GM19035 (cell line): Measurements from ENCODE around the gene ME3.
A peak's percentile ranks its signal among the peaks of the same experiment; 100 is the strongest.
"Not testable (repeated sequence)": the region's sequence is repeated elsewhere in the genome, so short reads cannot be mapped to it uniquely, and the experiment has no call there.

Source experiments
- ATAC-seq: cut with Tn5 transposase; IDR thresholded peaks from one replicate; pipeline ENCODE4 v1.9.1; 2021; ENCODE audit not compliant: unreplicated experiment

The ME3 gene

DNA sequence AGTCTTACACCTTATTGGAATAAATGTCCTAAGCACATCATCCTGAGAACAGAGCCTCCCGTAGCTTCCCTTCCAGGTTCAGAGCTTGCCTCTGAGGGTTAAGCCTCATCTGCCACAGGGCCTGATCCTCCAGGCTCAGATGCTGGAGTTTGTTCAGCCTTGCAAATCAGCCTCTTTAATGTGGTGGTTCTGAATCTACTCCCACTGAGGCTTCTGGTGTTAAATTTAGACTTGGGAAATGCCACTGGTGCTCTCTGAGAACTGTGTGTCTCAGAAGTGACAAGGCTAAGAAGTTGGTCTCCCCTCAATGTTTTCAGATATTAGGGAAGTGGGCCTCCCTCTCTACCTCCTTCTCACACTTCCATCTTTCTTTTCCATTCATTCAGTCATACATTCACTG, 229.0 kb downstream of the ME3 start:
- no peak for ATAC-seq

- no peak for ATAC-seq
Measured at GRCh38 chr11:86442827-86443226, 229.6 kb downstream of the ME3 start.

DNA sequence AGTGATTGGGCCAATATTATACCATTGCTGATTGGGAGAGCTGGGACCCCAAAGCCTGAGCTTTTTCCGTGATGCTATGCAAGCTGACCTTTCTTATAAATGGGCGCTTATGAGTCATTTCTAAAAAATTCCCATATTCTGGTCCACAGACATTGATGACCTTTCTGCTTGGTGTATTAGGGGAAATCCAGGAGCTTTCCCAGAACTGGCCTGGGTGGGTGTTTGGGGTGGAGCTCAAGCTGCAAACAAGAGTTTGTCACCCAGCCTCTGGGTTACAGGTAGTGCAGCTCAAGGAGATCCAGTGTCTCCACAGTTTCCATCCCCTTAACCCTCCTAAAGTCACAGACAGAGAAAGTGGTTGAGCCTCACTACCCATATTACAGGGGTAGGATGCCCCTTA, 230.0 kb downstream of the ME3 start:
- no peak for ATAC-seq

- no peak for ATAC-seq
Measured at GRCh38 chr11:86440843-86441242, 231.6 kb downstream of the ME3 start.

GRCh38 chr11:86440305-86440716, 232.1 kb downstream of the ME3 start:
- no peak for ATAC-seq

DNA sequence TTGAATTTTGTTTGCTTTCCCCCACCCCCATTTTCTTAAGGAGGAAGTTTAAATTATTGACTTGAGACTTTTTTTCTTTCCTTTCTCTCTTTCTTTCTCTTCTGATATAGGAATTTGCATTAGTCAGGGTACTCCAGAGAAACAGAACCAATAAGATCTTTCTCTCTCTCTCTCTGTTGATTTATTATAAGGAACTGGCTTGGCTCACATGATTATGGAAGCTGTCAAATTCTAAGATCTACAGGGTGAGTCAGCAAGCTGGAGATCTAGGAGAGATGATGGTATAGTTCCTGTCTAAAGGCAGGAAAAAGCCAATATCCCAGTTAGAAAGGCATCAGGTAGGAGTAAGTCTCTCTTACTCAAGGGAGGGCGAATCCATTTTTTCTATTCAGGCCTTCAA, 233.7 kb downstream of the ME3 start:
- no peak for ATAC-seq

DNA sequence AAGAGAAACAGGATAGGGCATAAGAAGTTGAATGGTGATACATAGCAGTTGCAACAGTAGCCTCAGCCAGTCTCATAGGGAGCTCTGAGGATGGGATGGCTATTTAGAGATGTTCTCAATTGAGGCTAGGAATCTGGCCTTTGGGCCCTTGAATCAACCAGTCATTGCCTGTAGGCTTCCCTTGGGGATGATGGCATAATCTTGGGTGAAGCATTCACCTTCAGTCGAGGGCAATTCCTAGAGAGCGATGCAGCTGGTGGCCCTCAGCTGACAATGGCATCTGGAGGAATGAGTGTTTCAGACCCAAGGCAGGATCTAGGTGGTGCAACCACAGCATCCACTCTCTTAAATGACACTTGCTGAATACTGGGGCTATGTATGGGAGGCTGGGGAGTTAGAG, 236.7 kb downstream of the ME3 start:
- no peak for ATAC-seq

DNA sequence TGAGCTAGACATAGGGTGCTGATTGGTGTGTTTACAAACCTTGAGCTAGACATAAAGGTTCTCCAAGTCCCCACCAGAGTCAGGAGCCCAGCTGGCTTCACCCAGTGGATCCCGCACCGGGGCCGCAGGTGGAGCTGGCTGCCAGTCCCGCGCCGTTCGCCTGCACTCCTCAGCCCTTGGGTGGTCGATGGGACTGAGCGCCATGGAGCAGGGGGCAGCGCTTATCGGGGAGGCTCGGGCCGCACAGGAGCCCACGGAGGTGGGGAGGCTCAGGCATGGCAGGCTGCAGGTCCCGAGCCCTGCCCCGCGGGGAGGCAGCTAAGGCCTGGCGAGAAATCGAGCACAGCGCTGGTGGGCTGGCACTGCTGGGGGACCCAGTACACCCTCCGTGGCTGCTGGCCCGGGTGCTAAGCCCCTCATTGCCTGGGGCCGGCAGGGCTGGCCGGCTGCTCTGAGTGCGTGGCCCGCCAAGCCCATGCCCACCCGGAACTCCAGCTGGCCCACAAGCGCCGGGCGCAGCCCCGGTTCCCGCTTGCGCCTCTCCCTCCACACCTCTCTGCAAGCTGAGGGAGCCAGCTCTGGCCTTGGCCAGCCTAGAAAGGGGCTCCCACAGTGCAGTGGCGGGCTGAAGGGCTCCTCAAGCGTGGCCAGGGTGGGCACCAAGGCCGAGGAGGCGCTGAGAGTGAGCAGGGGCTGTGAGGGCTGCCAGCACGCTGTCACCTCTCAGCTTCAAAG, 238.9 kb downstream of the ME3 start:
- ATAC-seq: not testable (repeated sequence)

DNA sequence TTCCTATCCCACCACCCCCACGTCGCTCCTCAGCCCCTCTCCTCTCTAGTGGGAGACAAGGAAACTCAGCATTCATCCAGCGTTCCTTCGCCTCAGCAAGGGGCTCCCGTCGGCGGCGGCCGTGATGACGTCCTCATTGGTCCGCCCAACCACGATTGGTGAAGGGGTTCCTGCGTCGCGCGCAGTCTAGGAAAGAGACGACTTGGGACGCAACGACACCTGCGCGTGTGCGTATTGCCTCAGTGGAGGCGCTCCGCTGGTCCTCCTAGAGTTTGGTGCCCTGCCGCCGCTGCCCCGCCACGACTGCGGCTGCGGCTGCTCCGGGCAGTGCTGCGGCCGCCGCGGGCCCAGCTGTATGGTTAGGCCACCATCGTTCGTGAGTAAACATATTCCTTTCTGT, 241.2 kb downstream of the ME3 start:
- no peak for ATAC-seq

- ATAC-seq: no peak
Measured at GRCh38 chr11:86427441-86427840, 245.0 kb downstream of the ME3 start.

- ATAC-seq: not testable (repeated sequence)
Measured at GRCh38 chr11:86423488-86423887, 248.9 kb downstream of the ME3 start.

DNA sequence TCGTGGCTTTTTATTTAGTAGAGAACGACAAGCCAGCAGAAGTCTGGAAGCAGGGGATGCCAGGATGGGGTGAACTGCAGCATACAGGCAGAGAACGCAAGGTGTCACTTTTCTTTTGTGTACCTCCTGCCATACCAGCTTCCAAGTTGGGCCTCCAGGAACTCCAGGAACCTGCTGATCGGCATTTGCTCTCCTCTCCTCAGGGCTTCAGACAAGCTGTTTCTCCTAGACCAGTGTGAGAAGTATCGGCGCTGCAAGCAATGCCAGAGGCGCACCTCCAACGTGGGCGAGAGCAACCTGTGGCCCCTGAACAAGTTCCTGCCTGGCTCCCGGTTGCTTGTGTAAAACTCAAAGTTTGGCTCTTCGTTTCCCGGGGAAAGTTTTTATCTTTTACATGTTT, 250.0 kb downstream of the ME3 start:
- no peak for ATAC-seq

DNA sequence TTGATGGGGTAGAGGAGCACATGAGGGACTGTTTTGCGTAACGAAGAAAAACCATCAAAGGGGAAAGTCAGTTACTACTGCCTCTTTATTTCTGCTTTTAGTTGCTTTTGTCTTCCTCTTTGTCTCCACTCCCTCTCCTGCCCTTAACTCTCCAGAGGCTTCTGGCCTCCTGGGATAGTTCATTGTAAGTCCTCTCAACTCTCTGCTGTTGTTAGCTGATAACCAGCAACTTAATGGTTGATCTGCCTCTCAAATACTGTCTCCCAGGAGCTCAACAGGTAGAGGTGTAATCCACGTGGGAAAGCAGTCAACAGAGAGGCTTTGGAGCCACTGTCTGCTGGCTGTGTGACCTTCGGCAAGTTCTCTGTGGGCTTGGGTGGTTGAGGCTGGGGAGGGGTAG, 250.5 kb downstream of the ME3 start:
- ATAC-seq: no peak

DNA sequence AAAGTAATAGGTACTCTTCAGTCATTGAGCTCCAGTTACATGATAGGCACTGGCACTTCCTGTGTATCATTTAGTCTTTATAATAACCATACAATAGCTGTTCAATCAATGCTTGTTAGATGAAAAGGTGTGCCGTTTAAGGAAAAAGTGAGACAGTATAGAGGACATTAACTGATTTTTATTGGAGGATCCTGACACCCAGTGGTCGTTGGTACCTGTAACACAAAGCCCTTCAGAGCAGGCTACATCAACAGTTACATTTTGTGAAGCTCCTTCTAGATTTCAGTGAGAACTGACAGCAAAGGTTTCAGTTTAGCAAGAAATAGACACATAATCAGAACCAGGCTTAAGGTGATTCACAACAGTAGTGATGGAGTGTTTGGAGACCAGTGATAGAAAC, 253.5 kb downstream of the ME3 start:
- peak; percentile 61 for ATAC-seq

DNA sequence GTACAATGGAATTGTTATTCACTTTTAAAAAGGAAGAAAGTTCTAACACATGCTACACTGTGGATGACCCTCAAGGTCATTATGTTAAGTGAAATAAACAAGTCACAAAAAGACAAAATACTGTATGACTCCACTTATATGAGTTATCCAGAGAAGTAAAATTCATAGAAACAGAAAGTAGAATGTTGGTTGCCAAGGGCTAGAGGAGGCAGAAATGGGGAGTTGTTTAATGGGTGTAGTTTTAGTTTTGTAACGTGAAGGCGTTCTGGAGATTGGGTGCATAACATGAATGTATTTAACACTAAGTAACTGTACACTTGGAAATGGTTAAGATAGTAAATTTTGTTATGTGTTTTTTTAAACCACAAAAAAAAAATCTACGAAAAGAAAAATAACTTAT, 253.9 kb downstream of the ME3 start:
- no peak for ATAC-seq

DNA sequence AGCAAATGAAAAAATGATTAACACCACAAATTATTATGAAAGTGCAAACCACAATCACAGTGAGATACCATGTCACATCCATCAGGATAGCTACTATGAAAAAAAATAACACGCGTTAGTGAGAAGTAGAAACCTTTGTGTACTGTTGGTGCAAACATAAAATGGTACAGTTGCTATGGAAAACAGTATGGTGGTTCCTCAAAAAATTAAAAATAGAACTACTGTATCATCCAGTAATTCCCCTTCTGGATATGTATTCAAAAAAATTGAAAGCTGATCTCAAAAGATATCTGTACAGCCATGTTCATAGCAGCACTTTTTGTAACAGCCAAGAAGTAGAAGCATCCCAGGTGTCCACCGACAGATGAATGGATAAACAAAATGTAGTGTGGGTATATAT, 254.3 kb downstream of the ME3 start:
- ATAC-seq: no peak

DNA sequence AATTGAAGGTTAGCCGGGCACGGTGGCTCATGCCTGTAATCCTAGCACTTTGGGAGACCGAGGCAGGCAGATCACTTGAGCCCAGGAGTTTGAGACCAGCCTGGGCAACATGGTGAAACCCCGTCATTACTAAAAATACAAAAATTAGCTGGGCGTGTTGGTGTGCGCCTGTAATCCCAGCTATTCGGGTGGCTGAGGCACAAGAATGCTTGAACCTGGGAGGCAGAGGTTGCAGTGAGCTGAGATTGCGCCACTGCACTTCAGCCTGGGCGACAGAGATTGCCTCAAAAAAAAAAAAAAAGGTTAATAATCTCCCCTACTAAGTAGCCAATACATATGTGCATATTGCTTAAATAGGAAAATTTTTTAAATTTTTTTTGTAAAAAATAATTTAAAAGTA, 255.5 kb downstream of the ME3 start:
- ATAC-seq: not testable (repeated sequence)

DNA sequence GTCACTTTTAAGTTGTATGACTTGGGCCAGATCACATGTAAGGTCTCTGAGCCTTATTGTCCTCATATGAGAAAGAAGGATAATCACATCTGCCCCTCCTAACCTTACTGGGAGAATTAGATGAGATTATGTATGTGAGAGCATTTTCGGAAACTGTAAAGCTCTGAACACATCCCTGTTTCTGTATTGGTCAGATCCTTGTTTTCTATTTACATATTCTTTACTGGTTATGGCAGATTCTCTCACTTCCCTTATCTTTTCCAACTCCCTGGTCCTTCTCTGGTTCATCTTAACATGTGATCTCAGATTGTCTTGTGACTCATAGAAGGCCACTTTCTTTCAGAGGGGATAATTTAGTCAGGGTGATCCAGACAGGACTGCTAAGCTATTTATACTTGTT, 255.9 kb downstream of the ME3 start:
- no peak for ATAC-seq

DNA sequence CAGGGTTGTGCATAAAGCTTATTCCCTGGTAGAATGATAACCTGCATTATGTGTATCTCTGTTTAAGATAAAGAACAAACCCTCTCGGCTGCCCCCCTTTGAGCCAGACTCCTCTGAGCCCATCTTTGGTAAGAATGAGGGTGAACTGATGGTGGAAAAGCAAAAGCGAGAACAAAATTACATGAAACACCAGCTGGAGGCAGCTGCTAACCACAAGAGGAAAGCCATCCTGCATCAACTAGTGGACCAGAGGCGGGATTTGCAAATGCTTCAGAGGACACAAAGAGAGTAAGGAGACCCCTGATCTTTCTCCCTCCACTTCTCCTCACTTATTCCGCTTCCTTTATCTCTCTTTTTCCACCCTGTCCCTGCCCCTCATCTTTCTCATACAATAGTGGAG, 257.4 kb downstream of the ME3 start:
- no peak for ATAC-seq

DNA sequence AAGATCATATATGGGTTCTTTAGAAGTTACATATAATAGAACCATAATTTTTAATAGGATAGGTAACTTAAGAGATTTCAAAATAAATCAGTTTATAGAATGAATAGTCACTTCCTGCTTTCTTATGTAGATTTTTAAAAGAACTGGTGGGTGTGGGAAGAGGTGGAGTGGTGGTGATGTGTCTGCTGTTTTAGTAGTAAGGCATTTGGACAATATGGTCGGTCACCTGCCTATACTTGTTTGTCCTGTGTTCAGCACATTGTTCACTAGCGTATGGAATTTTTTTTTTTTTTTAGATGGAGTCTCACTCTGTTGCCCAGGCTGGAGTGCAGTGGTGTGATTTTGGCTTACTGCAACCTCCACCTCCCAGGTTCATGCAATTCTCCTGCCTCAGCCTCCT, 258.4 kb downstream of the ME3 start:
- ATAC-seq: no peak

GRCh38 chr11:86408845-86409244, 263.6 kb downstream of the ME3 start:
- no peak for ATAC-seq

- ATAC-seq: no peak
Measured at GRCh38 chr11:86403458-86403857, 269.0 kb downstream of the ME3 start.

DNA sequence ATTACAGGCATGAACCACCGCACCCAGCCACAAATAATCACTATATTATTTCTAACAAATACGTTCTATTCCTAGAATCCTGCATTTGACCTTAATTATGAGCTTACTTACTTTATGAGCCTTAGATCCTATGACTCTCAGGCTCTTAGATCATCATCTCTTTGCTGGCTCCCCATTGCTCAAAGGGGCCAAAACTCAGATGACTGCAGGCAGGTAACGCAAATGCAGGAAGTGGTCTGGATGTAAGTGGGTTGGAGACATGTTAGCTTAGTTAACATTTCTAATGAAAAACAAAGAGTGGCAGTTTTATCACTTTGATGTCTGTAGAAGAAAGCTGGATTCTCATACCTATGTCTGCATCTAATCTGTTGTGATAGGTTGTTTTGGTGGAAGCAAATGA, 274.3 kb downstream of the ME3 start:
- no peak for ATAC-seq
